Bronchus fibroblast of lung (primary cell): ENCODE results near the gene PHF5A. TPM values are rescaled to one million over a fixed set of nuclear protein-coding genes. Genes with fewer than 3 reads are reported as not detected.

ENCODE experiments used
- total RNA-seq: library from RNA; depleted of rRNA; stranded (reverse); fragments of >200 nt; gene quantifications from 2 replicates; pipeline ENCODE4 v1.2.3, GENCODE V29; 2015

Gene PHF5A, protein sequence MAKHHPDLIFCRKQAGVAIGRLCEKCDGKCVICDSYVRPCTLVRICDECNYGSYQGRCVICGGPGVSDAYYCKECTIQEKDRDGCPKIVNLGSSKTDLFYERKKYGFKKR
- total RNA-seq, result 52.2 and 61.0 TPM in 2 replicates

DNA sequence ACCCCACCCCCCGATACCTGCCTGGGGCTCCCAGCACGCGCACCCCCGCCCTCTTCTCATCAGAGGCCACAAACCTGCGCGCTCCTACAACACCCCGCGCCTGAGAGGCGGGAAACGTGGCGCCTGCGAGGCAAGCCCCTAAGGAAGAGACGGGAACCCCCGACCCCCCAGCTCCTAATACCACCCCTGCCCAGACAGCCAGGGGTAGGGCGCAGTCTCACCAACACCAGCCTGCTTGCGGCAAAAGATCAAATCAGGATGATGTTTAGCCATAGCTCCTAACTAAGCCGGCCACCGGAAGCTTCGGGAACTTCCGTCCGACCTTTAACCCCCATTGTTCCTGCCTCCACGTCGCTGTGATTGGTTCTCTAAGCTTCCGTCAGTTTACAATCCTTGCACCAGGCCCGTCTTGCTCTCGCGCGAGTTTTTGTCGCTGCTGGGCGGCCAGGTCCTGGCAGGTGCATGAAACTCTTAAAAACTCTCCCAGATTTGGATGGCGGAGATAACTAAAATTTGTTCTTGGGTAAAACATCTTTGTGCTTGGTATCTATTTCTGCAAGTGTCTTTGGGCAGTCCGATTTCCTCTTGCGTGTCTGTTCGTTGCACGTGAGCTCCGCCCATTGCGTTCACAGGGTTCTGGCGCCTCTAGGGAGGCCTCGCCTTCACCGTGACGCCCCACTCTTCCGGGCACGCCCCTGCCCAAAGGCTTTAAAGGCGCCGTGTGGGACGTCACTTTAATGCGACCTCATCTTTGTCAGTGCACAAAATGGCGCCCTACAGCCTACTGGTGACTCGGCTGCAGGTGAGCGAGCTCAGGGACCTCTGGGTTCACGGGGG is at the start of gene PHF5A, which contains the start of gene ACO2:
Gene PHF5A (minus strand): TSS at position 312 of the 837 bp plus-strand sequence. CDS start 39 bp downstream, at position 273.
Gene ACO2 (plus strand): TSS at position 737 of the 837 bp plus-strand sequence. CDS start 30 bp downstream, at position 767.

DNA sequence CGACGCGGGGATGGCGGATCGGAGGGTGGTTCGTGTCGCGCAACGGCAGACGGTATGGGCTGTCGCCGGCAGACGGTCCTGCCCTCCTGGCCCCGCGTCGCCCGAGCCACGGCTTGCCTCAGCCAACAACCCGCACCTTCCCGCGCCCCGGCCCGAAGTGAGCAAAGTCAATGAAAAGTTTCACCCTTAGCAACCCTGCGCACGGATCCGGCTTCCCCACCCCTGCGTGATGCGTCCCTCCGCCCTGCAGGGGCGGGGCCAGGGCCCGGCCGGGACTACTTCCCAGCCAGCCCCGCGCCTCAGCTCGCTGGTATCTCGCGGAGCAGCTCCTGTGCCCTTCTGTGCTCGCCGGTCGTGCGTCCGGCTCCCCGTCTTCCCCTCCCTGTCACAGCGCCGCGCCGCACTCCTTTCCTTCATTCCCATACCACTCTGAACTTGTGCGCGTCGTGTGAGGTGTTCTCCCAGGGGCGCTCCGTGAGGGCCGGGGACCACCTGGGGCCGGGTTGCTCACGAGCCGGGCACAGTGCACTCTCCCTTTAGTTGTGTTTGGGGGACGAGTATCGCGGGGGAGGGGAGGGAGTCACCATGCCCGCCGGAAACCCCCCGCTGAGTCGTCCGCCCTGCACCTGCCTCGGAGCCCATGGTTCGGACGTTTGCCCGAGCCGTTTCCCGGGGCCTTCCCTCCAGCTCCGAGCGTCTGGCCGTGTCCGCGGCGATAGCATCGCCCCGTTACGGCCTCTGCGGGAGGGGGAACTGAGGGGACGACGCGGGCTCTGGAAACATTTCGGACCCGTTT is 21.7 kb downstream of the PHF5A start, which contains the start of gene TOB2:
Gene TOB2 (minus strand): TSS at position 163 of the 796 bp plus-strand sequence. CDS start 9,456 bp downstream, outside the sequence.

Other genes with a start within 250 kb of the PHF5A start
- 0.34 and 0.45 TPM in 2 replicates for gene CHADL, start 227.8 kb downstream of the PHF5A start, total RNA-seq
- 131 and 134 TPM in 2 replicates for gene RANGAP1, start 182.5 kb downstream of the PHF5A start, total RNA-seq
- 46.4 and 47.7 TPM in 2 replicates for gene ZC3H7B, start 167.2 kb downstream of the PHF5A start, total RNA-seq
- 3.7 TPM in 2 replicates for gene TEF, start 86.8 kb downstream of the PHF5A start, total RNA-seq
- 21.9 and 23.2 TPM in 2 replicates for gene TOB2, start 21.9 kb downstream of the PHF5A start, total RNA-seq
- gene ACO2, start 425 bp upstream of the PHF5A start, total RNA-seq, result 79.2 and 83.8 TPM in 2 replicates
- 14.0 and 14.8 TPM in 2 replicates for gene POLR3H, start 75.8 kb upstream of the PHF5A start, total RNA-seq
- 14.1 and 15.5 TPM in 2 replicates for gene CSDC2, start 92.3 kb upstream of the PHF5A start, total RNA-seq
- gene PMM1, start 121.1 kb upstream of the PHF5A start, total RNA-seq, result 75.3 and 78.5 TPM in 2 replicates
- gene DESI1, start 152.4 kb upstream of the PHF5A start, total RNA-seq, result 18.3 and 20.1 TPM in 2 replicates
- gene XRCC6, start 152.6 kb upstream of the PHF5A start, total RNA-seq, result 396 and 414 TPM in 2 replicates
- 144 and 149 TPM in 2 replicates for gene SNU13, start 220.2 kb upstream of the PHF5A start, total RNA-seq
- gene MEI1, start 230.8 kb upstream of the PHF5A start, total RNA-seq, result 0.50 and 1.2 TPM in 2 replicates